Measurements from ENCODE around the gene SREBF2.

- TF ChIP-seq HDGF (IDR thresholded peaks at IDR 0.05) (no peak), MAX (IDR thresholded peaks at IDR 0.05; ENCODE audit: low read depth, low read length) (no peak), POLR2A (IDR thresholded peaks at IDR 0.05; ENCODE audit: low read depth, low read length) (no peak), FOXM1 (IDR thresholded peaks at IDR 0.05; ENCODE audit: low read depth, low read length) (no peak), SIN3A (IDR thresholded peaks at IDR 0.05; ENCODE audit: low read depth, low read length) (no peak), E4F1 (IDR thresholded peaks at IDR 0.05; ENCODE audit: borderline replicate concordance, partially characterized antibody) (no peak), CTCF (IDR thresholded peaks at IDR 0.05 in 2 of 3, conservative IDR thresholded peaks at IDR 0.05 in 1 of 3; ENCODE audit: control insufficient read depth in 2 of 3, extremely low read depth in 1 of 3, insufficient read depth in 1 of 3, low read depth in 3 of 3, low read length in 3 of 3) (no peak), RFX5 (IDR thresholded peaks at IDR 0.05; ENCODE audit: low read depth, low read length) (no peak), KDM1A (IDR thresholded peaks at IDR 0.05; ENCODE audit: borderline replicate concordance) (no peak), JUND (IDR thresholded peaks at IDR 0.05; ENCODE audit: low read depth, low read length) (no peak), ATF3 (IDR thresholded peaks at IDR 0.05; ENCODE audit: borderline replicate concordance, extremely low read depth, low read depth, low read length) (no peak), EZH2 (IDR thresholded peaks at IDR 0.05; ENCODE audit: borderline replicate concordance, control insufficient read depth, low read depth, low read length) (no peak)
These were observed 81.7 kb downstream of the SREBF2 start for GRCh38 chr22:41914611-41915034.
